CD8-positive, alpha-beta memory T cell (primary cell): ENCODE measurements around the gene PLPP1. TPM values are rescaled to one million over a fixed set of nuclear protein-coding genes. Genes with fewer than 3 reads are reported as not detected.

Experiments
- polyA plus RNA-seq: library from polyadenylated mRNA; unstranded; fragments of 300-500 nt; fragmentation: Illumina TruSeq; gene quantifications from one replicate; pipeline ENCODE4 v1.2.3, GENCODE V29; 2021
- total RNA-seq, 2 experiments: library from RNA; stranded (reverse); gene quantifications; one replicate each; pipeline ENCODE4 v1.2.3, GENCODE V29; 2021

PLPP1 gene
- total and polyA plus RNA-seq, 3 experiments from 2014 or later, result 6.7 to 15.5 (median 14.7) TPM

Other genes with a start within 250 kb of the PLPP1 start
- 10 to 100 TPM; 21.6 to 21.7 TPM for gene DHX29, start 227.3 kb downstream of the PLPP1 start, total RNA-seq
- gene DHX29, start 227.3 kb downstream of the PLPP1 start, polyA plus RNA-seq, result 25.5 TPM
- gene MTREX, start 227.0 kb downstream of the PLPP1 start, total RNA-seq, result 100 to 1,000 TPM in 1 of 2 experiments, 10 to 100 TPM in 1; 98.9 to 109 TPM
- gene MTREX, start 227.0 kb downstream of the PLPP1 start, polyA plus RNA-seq, result 32.4 TPM
- 10 to 100 TPM; 21.3 to 23.4 TPM for gene SLC38A9, start 177.4 kb upstream of the PLPP1 start, total RNA-seq
- 13.6 TPM for gene SLC38A9, start 177.4 kb upstream of the PLPP1 start, polyA plus RNA-seq
- gene DDX4, start 203.1 kb upstream of the PLPP1 start, total RNA-seq, result not detected
- gene DDX4, start 203.1 kb upstream of the PLPP1 start, polyA plus RNA-seq, result not detected